HL-60 (cell line): Measurements from ENCODE around the gene CHCHD10.

Source experiments
- DNase-seq, 2 experiments: peaks; one replicate each; pipeline ENCODE4 v3.0.0-alpha.2; 2010 to 2020; ENCODE audit warnings: low read depth in 1 of 2, low spot score in 1 of 2
- H3K27ac ChIP-seq: fragments of 250-450 bp; sonication (Bioruptor Pico); replicated peaks from 2 replicates; pipeline ENCODE4 v1.5.1; 2020; ENCODE audit warnings: mild to moderate bottlenecking, moderate library complexity
- H3K27me3 ChIP-seq: fragments of 250-450 bp; sonication (Bioruptor Pico); 2 replicates; pipeline ENCODE4 v1.5.1; 2021; ENCODE audit warnings: mild to moderate bottlenecking, moderate library complexity; ENCODE audit not compliant: insufficient read depth, poor library complexity, severe bottlenecking
- H3K4me3 ChIP-seq: replicated peaks from 2 replicates; pipeline ENCODE4 v1.5.1; 2011; ENCODE audit warnings: mild to moderate bottlenecking, control low read depth, low read length; ENCODE audit not compliant: insufficient read depth
- CTCF ChIP-seq: IDR thresholded peaks from one replicate; pipeline ENCODE4 v1.5.1; 2011; ENCODE audit warnings: low read length, control low read depth, inconsistent platforms; ENCODE audit not compliant: insufficient read depth
- GABPA ChIP-seq: IDR thresholded peaks from 2 replicates; pipeline ENCODE4 v1.6.1; 2012; ENCODE audit warnings: low read depth
- POLR2AphosphoS5 ChIP-seq: IDR thresholded peaks from 2 replicates; pipeline ENCODE4 v1.6.1; 2012; ENCODE audit warnings: low read depth
- REST ChIP-seq: IDR thresholded peaks from 2 replicates; pipeline ENCODE4 v1.6.1; 2012; ENCODE audit warnings: low read depth; ENCODE audit not compliant: insufficient replicate concordance
- SPI1 ChIP-seq: IDR thresholded peaks from 2 replicates; pipeline ENCODE4 v1.6.1; 2012; ENCODE audit warnings: low read depth, mild to moderate bottlenecking, borderline replicate concordance

The CHCHD10 gene

GRCh38 chr22:23722724-23723123, 45.0 kb downstream of the CHCHD10 start:
- no peak for DNase-seq
- no peak overlapping the region for H3K4me3 ChIP-seq
- no peaks in the 10 kb centered on the region for H3K27me3 ChIP-seq
- TF ChIP-seq SPI1 = no peak
- no peak for TF ChIP-seq REST
- no peak for TF ChIP-seq GABPA
- no peak for TF ChIP-seq POLR2AphosphoS5
- no peak for TF ChIP-seq CTCF
- H3K27ac ChIP-seq = no peak overlapping the region

- no peak overlapping the region for H3K27ac ChIP-seq
- DNase-seq = no peak
- no peak for TF ChIP-seq CTCF
- TF ChIP-seq REST = no peak
- no peak for TF ChIP-seq SPI1
- TF ChIP-seq GABPA = no peak
- TF ChIP-seq POLR2AphosphoS5 = no peak
- no peak overlapping the region for H3K4me3 ChIP-seq
- no peaks in the 10 kb centered on the region for H3K27me3 ChIP-seq
These were observed 45.6 kb downstream of the CHCHD10 start for GRCh38 chr22:23722160-23722559.

- DNase-seq = no peak
- Histone ChIP-seq H3K27me3 (no peaks in the 10 kb centered on the region), H3K27ac (no peak overlapping the region), H3K4me3 (no peak overlapping the region)
- TF ChIP-seq SPI1 = no peak
These were observed 46.9 kb downstream of the CHCHD10 start for GRCh38 chr22:23720855-23721254.

- no peak for DNase-seq
- TF ChIP-seq REST (no peak), CTCF (no peak), POLR2AphosphoS5 (no peak), GABPA (no peak), SPI1 (no peak)
- H3K27ac ChIP-seq = no peak overlapping the region
- no peaks in the 10 kb centered on the region for H3K27me3 ChIP-seq
- no peak overlapping the region for H3K4me3 ChIP-seq
These were observed 49.2 kb downstream of the CHCHD10 start for GRCh38 chr22:23718371-23719165.
